Left renal cortex interstitium (tissue), 4 donors: ENCODE results near the gene BHMT. TPM values are rescaled to one million over a fixed set of nuclear protein-coding genes. Genes with fewer than 3 reads are reported as not detected.
"Not testable (repeated sequence)": the region's sequence is repeated elsewhere in the genome, so short reads cannot be mapped to it uniquely, and the experiment has no call there.

ENCODE experiments used
- DNase-seq, 4 donors: peaks; one replicate each; pipeline ENCODE4 v3.0.0-alpha.2; 2013; ENCODE audit warnings: low read depth in 4 of 4, low spot score in 2 of 4, missing footprints in 1 of 4
- polyA plus RNA-seq, 4 donors: library from polyadenylated mRNA; unstranded; fragments of 120-200 nt; gene quantifications; one replicate each; pipeline ENCODE4 v1.2.1, GENCODE V29; 2013; ENCODE audit not compliant: insufficient read length in 4 of 4

The BHMT gene
- polyA plus RNA-seq, 4 donors, result 225 to 404 (median 280) TPM

DNA sequence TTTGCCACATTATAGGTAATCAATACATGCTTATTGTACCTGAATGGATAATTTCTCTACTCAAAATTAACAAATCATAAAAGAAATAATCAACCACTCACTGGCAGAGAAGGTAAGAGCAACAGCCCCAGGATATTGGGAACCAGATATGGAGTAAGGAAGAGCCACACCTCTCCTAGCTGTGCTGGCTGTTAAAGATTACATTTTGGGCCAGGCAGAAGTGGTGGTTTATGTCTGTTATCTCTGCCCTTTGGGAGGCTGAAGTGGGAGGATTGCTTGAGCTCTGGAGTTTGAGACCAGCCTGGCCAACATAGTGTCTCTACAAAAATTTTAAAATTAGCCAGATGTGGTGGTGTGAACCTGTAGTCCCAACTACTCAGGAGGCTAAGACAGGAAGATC, 56.4 kb downstream of the BHMT start:
- no peak for DNase-seq

GRCh38 chr5:79170661-79171060, 59.1 kb downstream of the BHMT start:
- no peak for DNase-seq

DNA sequence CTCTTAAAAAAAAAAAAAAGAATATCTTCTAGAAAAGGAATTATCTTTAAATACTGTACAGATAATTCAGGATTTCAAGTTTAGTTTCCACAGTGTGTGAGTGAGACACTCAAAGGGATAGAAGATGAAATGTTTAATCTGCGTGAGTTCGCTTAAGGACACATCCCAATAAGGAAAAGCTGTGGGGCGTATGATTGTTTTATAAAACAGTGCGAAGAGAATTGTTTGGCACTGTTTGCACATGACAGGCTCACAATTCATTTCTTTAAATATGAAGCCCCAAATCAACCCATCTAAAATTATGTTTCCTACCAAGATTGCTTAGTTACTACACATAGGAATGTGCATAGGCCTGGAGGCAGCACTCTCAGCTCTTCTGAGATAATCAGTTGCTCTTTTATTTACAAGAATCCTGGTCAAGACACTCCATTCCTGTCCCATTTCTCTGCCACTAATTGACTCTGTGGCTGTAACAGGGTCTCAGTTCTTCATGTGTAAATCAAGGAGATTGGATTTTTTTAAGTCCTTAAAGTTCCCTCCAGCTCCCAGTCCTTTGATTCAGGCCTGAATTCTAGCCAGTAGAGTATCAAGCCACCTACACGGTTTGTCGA, 60.1 kb downstream of the BHMT start:
- no peak for DNase-seq

DNA sequence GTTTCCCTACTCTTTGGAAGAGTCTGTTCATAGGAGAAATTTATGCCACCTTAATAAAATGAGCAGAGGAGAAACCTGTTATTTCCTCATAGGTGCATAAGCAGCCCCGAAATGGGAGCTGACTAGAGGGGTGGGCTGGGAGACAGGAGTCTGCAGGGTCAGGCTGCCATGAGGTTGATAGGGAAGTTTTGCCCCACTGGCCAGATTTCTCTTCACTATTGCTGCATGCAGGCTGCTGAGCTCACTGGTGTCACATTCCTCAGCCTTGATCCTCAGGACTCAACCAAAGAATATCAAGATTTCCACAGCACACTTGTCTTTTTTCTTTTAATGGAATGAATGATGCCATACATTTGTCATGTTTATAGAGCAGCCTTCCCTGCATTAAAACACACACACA, 60.7 kb downstream of the BHMT start:
- no peak for DNase-seq

DNA sequence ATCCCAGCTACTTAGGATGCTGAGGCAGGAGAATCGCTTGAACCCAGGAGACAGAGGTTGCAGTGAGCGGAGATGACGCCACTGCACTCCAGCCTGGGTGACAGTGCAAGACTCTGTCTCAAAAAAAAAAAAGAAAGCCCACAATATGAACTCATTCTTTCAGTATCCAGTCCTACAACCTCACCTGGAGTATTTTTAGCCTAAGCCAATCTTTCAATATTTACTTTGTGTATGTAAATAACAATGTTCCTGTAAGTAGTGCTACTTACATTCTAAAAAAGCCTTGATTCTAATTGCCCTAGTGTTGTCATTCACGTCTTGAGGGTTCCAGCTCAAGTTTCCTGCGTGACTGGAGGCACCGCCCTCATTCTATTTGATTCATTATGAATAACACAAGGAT, 62.0 kb downstream of the BHMT start:
- no peak for DNase-seq

GRCh38 chr5:79180449-79180848, 68.8 kb downstream of the BHMT start:
- not testable (repeated sequence) for DNase-seq

- no peak for DNase-seq
Observed at GRCh38 chr5:79181419-79182022, 69.9 kb downstream of the BHMT start.

Other genes with a start within 250 kb of the BHMT start
- gene ARSB, start 126.5 kb upstream of the BHMT start, polyA plus RNA-seq, result 10 to 100 TPM; 17.6 to 20.6 (median 19.0) TPM
- 10 to 100 TPM; 13.0 to 26.0 (median 23.1) TPM for gene DMGDH, start 42.1 kb upstream of the BHMT start, polyA plus RNA-seq
- gene BHMT2, start 42.0 kb upstream of the BHMT start, polyA plus RNA-seq, result 10 to 100 TPM; 22.3 to 58.5 (median 51.8) TPM
- 10 to 100 TPM; 21.3 to 29.0 (median 24.4) TPM for gene JMY, start 124.3 kb downstream of the BHMT start, polyA plus RNA-seq